Osteoblast (primary cell): ENCODE measurements around the gene ZCCHC4. TPM values are rescaled to one million over a fixed set of nuclear protein-coding genes. Genes with fewer than 3 reads are reported as not detected.

Source experiments
- DNase-seq: peaks from one replicate; pipeline ENCODE4 v3.0.0; 2011; ENCODE audit warnings: low spot score, mixed read lengths; ENCODE audit not compliant: insufficient read length; ENCODE audit errors: missing footprints
- H2AFZ ChIP-seq: 2 replicates; pipeline ENCODE4 v1.6.0; 2011; ENCODE audit warnings: mild to moderate bottlenecking, low read length
- H3K27ac ChIP-seq: 2 replicates; pipeline ENCODE4 v1.5.1; 2011; ENCODE audit warnings: mild to moderate bottlenecking, low read depth, low read length, moderate library complexity
- H3K27me3 ChIP-seq: 2 replicates; pipeline ENCODE4 v1.6.0; 2012; ENCODE audit warnings: mild to moderate bottlenecking, control low read depth, inconsistent platforms, low read length, moderate library complexity; ENCODE audit not compliant: insufficient read depth
- H3K36me3 ChIP-seq: 2 replicates; pipeline ENCODE4 v1.5.1; 2011; ENCODE audit warnings: mild to moderate bottlenecking, low read length, control low read depth, moderate library complexity; ENCODE audit not compliant: insufficient read depth
- H3K4me1 ChIP-seq: 2 replicates; pipeline ENCODE4 v1.5.1; 2011; ENCODE audit warnings: mild to moderate bottlenecking, low read length, control low read depth, moderate library complexity; ENCODE audit not compliant: insufficient read depth
- H3K4me2 ChIP-seq: 2 replicates; pipeline ENCODE4 v1.6.0; 2011; ENCODE audit warnings: mild to moderate bottlenecking, low read length; ENCODE audit not compliant: insufficient read depth
- H3K4me3 ChIP-seq: fragments of 200-600 bp; sonication (generic); 3 replicates; pipeline ENCODE4 v1.5.1; 2012; ENCODE audit warnings: mild to moderate bottlenecking, low read length, inconsistent platforms; ENCODE audit not compliant: insufficient read depth
- H3K79me2 ChIP-seq: 2 replicates; pipeline ENCODE4 v1.6.0; 2012; ENCODE audit warnings: mild to moderate bottlenecking, low read length, control low read depth, inconsistent platforms; ENCODE audit not compliant: insufficient read depth
- H3K9me3 ChIP-seq: 2 replicates; pipeline ENCODE4 v1.5.1; 2011; ENCODE audit warnings: low read depth, low read length, control low read depth
- H4K20me1 ChIP-seq: 2 replicates; pipeline ENCODE4 v1.6.0; 2012; ENCODE audit warnings: mild to moderate bottlenecking, low read length, control low read depth; ENCODE audit not compliant: insufficient read depth
- CTCF ChIP-seq: IDR thresholded peaks from 2 replicates; pipeline ENCODE4 v1.5.1; 2011; ENCODE audit warnings: mild to moderate bottlenecking, low read depth, low read length, moderate library complexity; ENCODE audit errors: extremely low read depth
- total RNA-seq: library from RNA; depleted of rRNA; stranded (reverse); fragments of >200 nt; gene quantifications from 2 replicates; pipeline ENCODE4 v1.2.3, GENCODE V29; 2012

The ZCCHC4 gene
- total RNA-seq, 1 donor = 13.4 TPM

- Histone ChIP-seq H3K9me3 (no peaks in the 10 kb centered on the region), H3K27ac (no peak overlapping the region), H2AFZ (no peak overlapping the region), H3K4me3 (no peak overlapping the region), H3K4me2 (no peak overlapping the region), H3K27me3 (no peaks in the 10 kb centered on the region), H3K79me2 (peaks cover 14% of the 10 kb centered on the region), H3K36me3 (no peaks in the 10 kb centered on the region), H4K20me1 (no peaks in the 10 kb centered on the region), H3K4me1 (peaks cover 22% of the 10 kb centered on the region)
- no peak for DNase-seq
- TF ChIP-seq CTCF = no peak
These were observed 2.3 kb upstream of the ZCCHC4 start for GRCh38 chr4:25310066-25310802.

GRCh38 chr4:25310803-25311166 is 1.8 kb upstream of the ZCCHC4 start:
- no peak for DNase-seq
- Histone ChIP-seq H3K9me3 (no peaks in the 10 kb centered on the region), H3K4me3 (no peak overlapping the region), H4K20me1 (no peaks in the 10 kb centered on the region), H3K27ac (no peak overlapping the region), H3K27me3 (no peaks in the 10 kb centered on the region), H3K79me2 (peaks cover 14% of the 10 kb centered on the region), H3K4me1 (peaks cover 22% of the 10 kb centered on the region), H2AFZ (peak overlapping the region; percentile 1), H3K4me2 (no peak overlapping the region), H3K36me3 (no peaks in the 10 kb centered on the region)
- no peak for TF ChIP-seq CTCF

GRCh38 chr4:25313201-25313895 is 774 bp downstream of the ZCCHC4 start:
- Histone ChIP-seq H4K20me1 (no peaks in the 10 kb centered on the region), H2AFZ (peak overlapping the region; percentile 98), H3K27ac (peak overlapping the region; percentile 82), H3K4me1 (peaks cover 13% of the 10 kb centered on the region), H3K79me2 (peaks cover 14% of the 10 kb centered on the region), H3K36me3 (no peaks in the 10 kb centered on the region), H3K27me3 (no peaks in the 10 kb centered on the region), H3K9me3 (no peaks in the 10 kb centered on the region), H3K4me3 (peak overlapping the region; percentile 91), H3K4me2 (peak overlapping the region; percentile 98)
- DNase-seq = peak; percentile 30
- no peak for TF ChIP-seq CTCF

- Histone ChIP-seq H3K9me3 (no peaks in the 10 kb centered on the region), H3K27ac (peak overlapping the region; percentile 78), H3K4me1 (peaks cover 16% of the 10 kb centered on the region), H3K36me3 (peaks cover 6% of the 10 kb centered on the region), H3K4me3 (no peak overlapping the region), H2AFZ (no peak overlapping the region), H3K79me2 (no peaks in the 10 kb centered on the region), H3K4me2 (peak overlapping the region; percentile 68), H4K20me1 (no peaks in the 10 kb centered on the region), H3K27me3 (no peaks in the 10 kb centered on the region)
- peak; percentile 86 for DNase-seq
- TF ChIP-seq CTCF = no peak
These were observed 7.8 kb downstream of the ZCCHC4 start for GRCh38 chr4:25320336-25320735.
